K562 (cell line): ENCODE data around the gene CYTH1.

Experiments
- HNRNPLL ChIP-seq: fragments of 200-400 bp; formaldehyde crosslinking; IDR thresholded peaks from 2 replicates; pipeline ENCODE4 v1.6.1; 2017; ENCODE audit warnings: low read length, low read depth, mild to moderate bottlenecking; ENCODE audit not compliant: poor library complexity, severe bottlenecking
- MCM2 ChIP-seq: fragments of 450-650 bp; IDR thresholded peaks from 2 replicates; pipeline ENCODE4 v1.6.1; 2017; ENCODE audit warnings: low read depth, mild to moderate bottlenecking
- MYC ChIP-seq, 2 experiments: fragments of 250-450 bp in 1 of 2; sonication (Bioruptor Pico) in 1 of 2; IDR thresholded peaks; 2 replicates each; pipeline versions ENCODE4 v1.5.1 to v1.6.1; 2012 to 2021; ENCODE audit warnings: low read depth in 2 of 2, borderline replicate concordance in 1 of 2, improper control_type of control experiment in 1 of 2, low read length in 1 of 2, mild to moderate bottlenecking in 1 of 2, moderate library complexity in 1 of 2
- NR2C2 ChIP-seq, 2 experiments: fragments of 200-800 bp in 1 of 2; sonication (Bioruptor generic) in 1 of 2; sonication (generic) in 1 of 2; formaldehyde crosslinking in 1 of 2; IDR thresholded peaks; 2 replicates each; pipeline versions ENCODE4 v1.6.1 to v1.8.0; 2016 to 2022; ENCODE audit warnings: mild to moderate bottlenecking in 1 of 2, missing compliant biosample characterization in 1 of 2, missing genetic modification characterization in 1 of 2, missing genetic modification reagents in 1 of 2
- POLR2G ChIP-seq: fragments of 200-400 bp; formaldehyde crosslinking; IDR thresholded peaks from 2 replicates; pipeline ENCODE4 v1.6.1; 2017; ENCODE audit warnings: low read depth, mild to moderate bottlenecking, antibody characterized with exemption, low read length, moderate library complexity
- SNRNP70 ChIP-seq: fragments of 200-400 bp; formaldehyde crosslinking; optimal IDR thresholded peaks from 2 replicates; pipeline ENCODE3; 2017; ENCODE audit warnings: low read depth, low read length
- TSHZ1 ChIP-seq: fragments of 250-450 bp; sonication (Bioruptor Pico); IDR thresholded peaks from 2 replicates; pipeline ENCODE4 v1.4.0; 2020; ENCODE audit warnings: mild to moderate bottlenecking, moderate library complexity

- TF ChIP-seq NR2C2 (CRISPR knock-in tag; IDR thresholded peaks at IDR 0.05): no peak
- no peak for TF ChIP-seq NR2C2 (tag; IDR thresholded peaks at IDR 0.05)
- no peak for TF ChIP-seq SNRNP70
- no peak for TF ChIP-seq MYC (IDR thresholded peaks at IDR 0.05; ENCODE audit: low read depth, low read length)
- no peak for TF ChIP-seq MYC (CRISPR knock-in tag; IDR thresholded peaks at IDR 0.05; ENCODE audit: borderline replicate concordance, low read depth)
- TF ChIP-seq HNRNPLL: no peak
- TF ChIP-seq MCM2: no peak
- TF ChIP-seq TSHZ1 (CRISPR knock-in tag): no peak
- no peak for TF ChIP-seq POLR2G
Observed at GRCh38 chr17:78741644-78742284, 40.3 kb downstream of the CYTH1 start.
